ENCODE data around the gene HPCAL1. TPM values are rescaled to one million over a fixed set of nuclear protein-coding genes. Genes with fewer than 3 reads are reported as not detected.

HPCAL1 gene
- total RNA-seq, 4 donors from 2014 or later, result 34.5 to 54.2 (median 41.3) TPM

DNA sequence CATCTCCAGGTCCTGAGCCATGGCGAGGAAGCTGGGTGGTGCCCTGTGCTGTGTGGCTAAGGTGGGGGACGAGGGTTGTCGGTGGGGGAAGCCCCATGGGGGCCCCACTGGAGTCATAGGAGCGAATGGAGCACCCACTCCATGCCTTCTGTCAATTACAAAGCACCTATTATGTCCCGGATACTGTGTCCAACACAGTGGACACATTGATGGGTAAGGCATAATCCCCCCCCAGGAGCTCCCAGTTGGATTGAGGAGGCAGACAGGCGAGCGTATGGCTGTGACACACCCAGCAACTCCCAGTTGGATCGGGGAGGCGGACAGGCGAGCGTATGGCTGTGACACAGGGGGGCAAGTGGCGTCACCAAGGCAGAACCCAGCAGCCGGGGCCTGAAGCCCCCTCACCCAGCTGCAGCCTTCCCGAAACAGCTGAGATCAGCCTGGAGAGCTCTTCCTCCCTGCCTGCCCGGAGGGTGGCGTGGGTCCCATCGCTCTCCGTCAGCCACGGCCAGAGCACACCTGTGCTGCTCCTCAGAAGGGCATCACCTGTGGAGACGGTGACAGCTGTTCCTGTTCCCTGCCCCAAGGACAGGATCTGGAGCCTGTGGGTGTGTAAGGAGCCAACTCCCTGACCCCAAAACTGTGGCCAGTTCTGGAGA, 69.6 kb downstream of the HPCAL1 start:
- Histone ChIP-seq H3K4me3 (no peak overlapping the region), H3K36me3 (peaks cover 0 to 5% (median 0%) of the 10 kb centered on the region in 4 donors), H3K4me1 (peaks cover 0 to 5% (median 0%) of the 10 kb centered on the region in 4 donors), H3K27ac (replicated peaks in 1 of 4) (no peak overlapping the region), H3K9me3 (no peaks in the 10 kb centered on the region), H3K27me3 (no peaks in the 10 kb centered on the region)
- intact Hi-C loops (cut with DNase I), result no loop called here
- DNase-seq (ENCODE audit: extremely low spot score), result no peak
- TF ChIP-seq POLR2AphosphoS5 (IDR thresholded peaks at IDR 0.05) (no peak), POLR2A (IDR thresholded peaks at IDR 0.05; ENCODE audit: low read depth) (no peak), EP300 (IDR thresholded peaks at IDR 0.05) (no peak)
- TF ChIP-seq, protein P1, sequence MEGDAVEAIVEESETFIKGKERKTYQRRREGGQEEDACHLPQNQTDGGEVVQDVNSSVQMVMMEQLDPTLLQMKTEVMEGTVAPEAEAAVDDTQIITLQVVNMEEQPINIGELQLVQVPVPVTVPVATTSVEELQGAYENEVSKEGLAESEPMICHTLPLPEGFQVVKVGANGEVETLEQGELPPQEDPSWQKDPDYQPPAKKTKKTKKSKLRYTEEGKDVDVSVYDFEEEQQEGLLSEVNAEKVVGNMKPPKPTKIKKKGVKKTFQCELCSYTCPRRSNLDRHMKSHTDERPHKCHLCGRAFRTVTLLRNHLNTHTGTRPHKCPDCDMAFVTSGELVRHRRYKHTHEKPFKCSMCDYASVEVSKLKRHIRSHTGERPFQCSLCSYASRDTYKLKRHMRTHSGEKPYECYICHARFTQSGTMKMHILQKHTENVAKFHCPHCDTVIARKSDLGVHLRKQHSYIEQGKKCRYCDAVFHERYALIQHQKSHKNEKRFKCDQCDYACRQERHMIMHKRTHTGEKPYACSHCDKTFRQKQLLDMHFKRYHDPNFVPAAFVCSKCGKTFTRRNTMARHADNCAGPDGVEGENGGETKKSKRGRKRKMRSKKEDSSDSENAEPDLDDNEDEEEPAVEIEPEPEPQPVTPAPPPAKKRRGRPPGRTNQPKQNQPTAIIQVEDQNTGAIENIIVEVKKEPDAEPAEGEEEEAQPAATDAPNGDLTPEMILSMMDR (IDR thresholded peaks at IDR 0.05), result no peak
- whole genome bisulfite sequencing, result 82% methylated on average over 17 of the region's 20 CpGs

DNA sequence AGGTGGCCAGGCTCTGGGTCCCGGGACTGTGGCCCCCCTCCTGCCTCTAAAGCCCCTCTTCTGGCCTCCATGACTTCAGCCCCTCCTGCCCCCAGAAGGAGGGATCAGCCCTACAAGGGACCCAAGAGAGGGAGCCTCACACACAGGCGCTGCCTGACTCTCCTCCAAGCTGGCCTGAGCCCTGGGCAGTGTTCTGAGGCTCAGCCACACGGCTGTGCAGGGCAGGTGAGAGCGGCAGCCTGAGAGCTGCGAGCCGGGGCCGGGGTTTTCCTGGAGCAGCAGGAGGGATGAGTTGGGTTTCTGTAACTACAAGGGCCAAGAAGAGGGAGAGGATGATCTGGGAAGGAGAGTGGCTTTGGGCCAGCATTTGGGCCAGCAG, 70.1 kb downstream of the HPCAL1 start:
- 81% methylated on average over 7 of the region's 7 CpGs for WGBS
- DNase-seq (ENCODE audit: extremely low spot score), result no peak
- peaks cover 0 to 8% (median 0%) of the 10 kb centered on the region in 4 donors for H3K4me1 ChIP-seq
- no peaks in the 10 kb centered on the region for H3K9me3 ChIP-seq
- intact Hi-C loops (cut with DNase I), result no loop called here
- no peak overlapping the region for H3K4me3 ChIP-seq
- H3K27ac ChIP-seq (replicated peaks in 1 of 4), result no peak overlapping the region
- no peak for TF ChIP-seq EP300 (IDR thresholded peaks at IDR 0.05)
- TF ChIP-seq, protein P1 (IDR thresholded peaks at IDR 0.05), result no peak
- no peak for TF ChIP-seq POLR2AphosphoS5 (IDR thresholded peaks at IDR 0.05)
- no peak for TF ChIP-seq POLR2A (IDR thresholded peaks at IDR 0.05; ENCODE audit: low read depth)
- H3K36me3 ChIP-seq, result peaks cover 0 to 5% (median 0%) of the 10 kb centered on the region in 4 donors
- no peaks in the 10 kb centered on the region for H3K27me3 ChIP-seq

DNA sequence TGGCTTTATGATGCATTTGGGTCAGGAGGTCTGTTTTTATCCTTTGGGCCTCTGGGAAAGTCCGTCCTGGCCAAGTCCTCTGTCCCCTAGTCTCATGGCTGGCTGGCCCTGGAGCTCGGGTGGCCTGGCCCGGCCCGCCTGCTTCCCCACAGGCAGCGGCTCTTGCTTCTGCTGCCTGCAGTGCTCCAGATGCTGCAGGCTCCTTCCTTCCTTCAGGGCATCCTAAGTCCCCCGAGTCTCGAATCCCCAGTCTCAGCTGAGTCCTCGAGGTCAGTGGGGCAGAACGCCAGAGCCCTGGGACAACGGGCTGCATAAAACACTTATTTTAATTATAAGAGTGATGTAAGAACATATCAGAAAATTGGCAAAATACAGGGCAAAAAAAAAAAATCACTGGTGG, 71.2 kb downstream of the HPCAL1 start:
- Histone ChIP-seq H3K27ac (replicated peaks in 1 of 4) (no peak overlapping the region), H3K4me1 (peaks cover 0 to 8% (median 0%) of the 10 kb centered on the region in 4 donors), H3K36me3 (peaks cover 0 to 4% (median 0%) of the 10 kb centered on the region in 4 donors), H3K9me3 (no peaks in the 10 kb centered on the region), H3K4me3 (no peak overlapping the region), H3K27me3 (no peaks in the 10 kb centered on the region)
- TF ChIP-seq POLR2AphosphoS5 (IDR thresholded peaks at IDR 0.05), result no peak
- TF ChIP-seq EP300 (IDR thresholded peaks at IDR 0.05), result no peak
- no peak for TF ChIP-seq POLR2A (IDR thresholded peaks at IDR 0.05; ENCODE audit: low read depth)
- TF ChIP-seq, protein P1 (IDR thresholded peaks at IDR 0.05), result no peak
- intact Hi-C loops (cut with DNase I), result no loop called here
- DNase-seq (ENCODE audit: extremely low spot score), result no peak
- WGBS, result 85% methylated on average over 10 of the region's 10 CpGs

DNA sequence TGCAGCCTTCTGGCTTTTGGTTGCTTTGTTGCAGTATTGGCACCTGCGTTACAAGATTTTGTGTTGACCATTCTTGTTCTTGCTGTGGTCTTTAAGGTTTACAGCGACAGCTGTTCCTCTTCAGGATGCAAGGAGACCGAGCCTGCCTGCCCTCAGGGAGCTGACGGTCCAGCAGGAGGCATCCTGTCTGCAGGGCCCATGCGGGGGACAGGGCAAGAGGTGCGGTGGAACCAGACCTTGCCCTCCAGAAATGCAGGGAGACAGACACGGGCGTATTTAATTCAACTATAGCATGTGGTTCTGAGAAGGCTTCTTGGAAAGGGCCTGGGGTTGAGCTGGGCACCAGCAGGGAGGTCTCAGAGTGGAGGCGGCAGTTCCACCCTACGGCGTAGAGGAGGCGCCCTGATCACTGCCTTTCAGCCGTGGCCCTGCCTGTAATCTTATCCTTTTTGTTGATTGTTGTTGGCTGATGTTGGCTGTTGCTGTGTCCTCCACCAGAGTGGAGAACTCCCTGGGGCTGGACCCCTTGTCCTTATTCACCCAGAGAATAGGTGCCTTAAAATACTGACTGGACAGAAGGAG, 71.7 kb downstream of the HPCAL1 start:
- no peak overlapping the region for H3K27ac ChIP-seq (replicated peaks in 1 of 4)
- no peak for TF ChIP-seq POLR2A (IDR thresholded peaks at IDR 0.05; ENCODE audit: low read depth)
- TF ChIP-seq EP300 (IDR thresholded peaks at IDR 0.05), result no peak
- no peaks in the 10 kb centered on the region for H3K27me3 ChIP-seq
- H3K36me3 ChIP-seq, result no peaks in the 10 kb centered on the region
- 84% methylated on average over 13 of the region's 13 CpGs for WGBS
- H3K4me3 ChIP-seq, result no peak overlapping the region
- no peak for DNase-seq (ENCODE audit: extremely low spot score)
- H3K4me1 ChIP-seq, result peaks cover 0 to 10% (median 1%) of the 10 kb centered on the region in 4 donors
- intact Hi-C loops (cut with DNase I), result no loop called here
- H3K9me3 ChIP-seq, result no peaks in the 10 kb centered on the region

DNA sequence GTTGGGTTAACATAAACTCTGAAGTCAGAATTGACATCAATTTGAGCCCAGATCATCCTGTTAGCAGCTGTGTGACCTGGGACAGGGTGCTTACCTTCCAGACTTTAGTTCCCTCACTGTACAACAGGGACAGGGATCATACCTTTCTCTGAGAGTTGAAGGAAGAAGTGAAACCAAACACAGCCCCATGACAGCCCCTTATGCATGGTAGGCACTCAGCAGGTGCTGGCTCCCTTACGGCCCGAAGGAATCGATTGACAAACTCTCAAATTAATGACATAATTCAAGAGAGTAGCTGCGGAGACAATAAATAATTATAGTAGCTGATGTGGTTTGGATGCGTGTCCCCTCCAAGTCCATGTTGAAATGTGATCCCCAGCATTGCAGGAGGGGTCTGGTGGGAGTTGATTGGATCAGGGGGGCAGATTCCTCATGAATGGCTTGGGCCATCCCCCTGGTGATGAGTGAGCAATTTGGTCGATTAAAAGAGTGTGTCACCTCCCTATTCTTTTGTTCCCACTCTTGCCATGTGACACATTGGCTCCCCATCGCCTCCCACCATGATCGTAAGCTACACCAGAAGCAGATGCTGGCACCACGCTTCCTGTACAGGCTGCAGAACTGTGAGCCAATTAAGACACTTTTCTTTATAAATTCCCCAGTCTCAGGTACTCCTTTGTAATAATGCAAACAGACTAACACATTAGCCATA, 73.0 kb downstream of the HPCAL1 start:
- Histone ChIP-seq H3K9me3 (no peaks in the 10 kb centered on the region), H3K4me3 (no peak overlapping the region), H3K36me3 (no peaks in the 10 kb centered on the region), H3K4me1 (peaks cover 5 to 16% (median 10%) of the 10 kb centered on the region in 4 donors), H3K27ac (replicated peaks in 1 of 4) (no peak overlapping the region), H3K27me3 (no peaks in the 10 kb centered on the region)
- no peak for DNase-seq (ENCODE audit: extremely low spot score)
- intact Hi-C loops (cut with DNase I), result no loop called here
- no peak for TF ChIP-seq POLR2A (IDR thresholded peaks at IDR 0.05; ENCODE audit: low read depth)
- TF ChIP-seq, protein P1 (IDR thresholded peaks at IDR 0.05), result no peak
- TF ChIP-seq EP300 (IDR thresholded peaks at IDR 0.05), result no peak
- no peak for TF ChIP-seq POLR2AphosphoS5 (IDR thresholded peaks at IDR 0.05)
- WGBS, result 69% methylated on average over 9 of the region's 9 CpGs
